Neural progenitor cell (in vitro differentiated cells): ENCODE measurements around the gene BECN2.

Source experiments
- CTCF ChIP-seq: fragments of 200-600 bp; sonication (generic); IDR thresholded peaks from 2 replicates; pipeline ENCODE4 v1.5.1; 2017; ENCODE audit warnings: antibody characterized with exemption, mild to moderate bottlenecking
- EZH2phosphoT487 ChIP-seq: fragments of 200-600 bp; sonication (generic); IDR thresholded peaks from 2 replicates; pipeline ENCODE4 v1.6.1; 2017; ENCODE audit warnings: antibody characterized with exemption

GRCh38 chr1:242005866-242006535 is 48.4 kb downstream of the BECN2 start:
- TF ChIP-seq EZH2phosphoT487 (no peak), CTCF (no peak)
